Non-pigmented ciliary epithelial cell (primary cell): ENCODE results near the gene CCR5.
"Not testable (repeated sequence)": the region's sequence is repeated elsewhere in the genome, so short reads cannot be mapped to it uniquely, and the experiment has no call there.

ENCODE experiments used
- DNase-seq: peaks from one replicate; pipeline ENCODE4 v3.0.0-alpha.2; 2010; ENCODE audit warnings: low read depth

The CCR5 gene

GRCh38 chr3:46370839-46371518 lies at the start of gene CCR5:
CCR5 (plus strand) TSS chr3:46370946; CDS start chr3:46372903, 1,957 bp downstream.
- DNase-seq, result no peak

- no peak for DNase-seq
Measured at GRCh38 chr3:46321461-46322104, 49.2 kb upstream of the CCR5 start.

GRCh38 chr3:46324036-46324435 lies 46.7 kb upstream of the CCR5 start:
- no peak for DNase-seq

- DNase-seq, result no peak
Measured at GRCh38 chr3:46325645-46326300, 45.0 kb upstream of the CCR5 start.

GRCh38 chr3:46330676-46331075 lies 40.1 kb upstream of the CCR5 start:
- not testable (repeated sequence) for DNase-seq

GRCh38 chr3:46334741-46335478 lies 35.8 kb upstream of the CCR5 start:
- peak; percentile 35 for DNase-seq

GRCh38 chr3:46335541-46335940 lies 35.2 kb upstream of the CCR5 start:
- DNase-seq, result no peak

- no peak for DNase-seq
Measured at GRCh38 chr3:46337911-46338310, 32.8 kb upstream of the CCR5 start.

DNA sequence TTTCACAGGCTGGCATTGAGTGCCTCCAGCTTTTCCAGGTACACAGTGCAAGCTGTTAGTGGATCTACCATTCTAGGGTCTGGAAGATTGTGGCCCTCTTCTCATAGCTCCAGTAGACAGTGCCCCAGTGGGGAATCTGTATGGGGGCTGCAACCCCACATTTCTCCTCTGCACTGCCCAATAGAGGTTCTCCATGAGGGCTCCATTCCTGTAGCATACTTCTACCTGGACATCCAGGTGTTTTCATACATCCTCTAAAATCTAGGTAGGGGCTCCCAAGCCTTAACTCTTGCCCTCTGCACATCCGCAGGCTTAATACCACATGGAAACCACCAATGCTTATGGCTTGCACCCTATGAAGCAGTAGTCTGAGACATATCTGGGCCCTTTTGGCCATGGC lies 31.9 kb upstream of the CCR5 start:
- no peak for DNase-seq

DNA sequence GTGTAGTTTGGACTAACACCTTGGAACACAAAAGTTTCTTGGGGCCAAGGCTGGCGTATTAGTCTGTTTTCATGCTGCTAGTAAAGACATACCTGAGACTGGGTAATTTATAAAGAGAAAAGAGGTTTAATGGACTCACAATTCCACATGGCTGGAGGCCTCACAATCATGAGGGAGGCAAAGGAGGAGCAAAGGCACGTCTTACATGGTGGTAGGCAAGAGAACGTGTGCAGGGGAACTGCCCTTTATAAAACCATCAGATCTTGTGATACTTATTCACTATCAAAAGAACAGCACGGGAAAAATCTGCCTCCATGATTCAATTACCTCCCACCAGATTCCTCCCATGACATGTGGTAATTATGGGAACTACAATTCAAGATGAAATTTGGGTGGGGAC lies 26.3 kb upstream of the CCR5 start:
- DNase-seq, result no peak

GRCh38 chr3:46348823-46349482 lies 21.8 kb upstream of the CCR5 start:
- DNase-seq, result no peak

- DNase-seq, result no peak
Measured at GRCh38 chr3:46349484-46350261, 21.1 kb upstream of the CCR5 start.

DNA sequence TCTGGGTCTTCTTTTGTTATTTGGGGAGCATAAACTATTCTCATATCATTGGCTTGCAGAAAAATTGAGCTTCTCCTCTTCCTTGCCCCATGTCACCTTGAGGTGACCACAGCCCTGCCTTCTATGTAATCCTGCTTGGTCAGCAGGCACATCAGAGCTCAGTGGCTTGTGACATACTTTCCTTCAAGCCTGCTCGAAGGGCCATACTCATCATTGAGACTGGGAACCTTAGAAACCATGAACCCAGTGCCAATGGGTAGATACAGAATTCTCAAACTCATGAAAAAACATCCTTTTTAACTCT lies 20.5 kb upstream of the CCR5 start:
- no peak for DNase-seq

GRCh38 chr3:46351646-46352045 lies 19.1 kb upstream of the CCR5 start:
- DNase-seq, result no peak

DNA sequence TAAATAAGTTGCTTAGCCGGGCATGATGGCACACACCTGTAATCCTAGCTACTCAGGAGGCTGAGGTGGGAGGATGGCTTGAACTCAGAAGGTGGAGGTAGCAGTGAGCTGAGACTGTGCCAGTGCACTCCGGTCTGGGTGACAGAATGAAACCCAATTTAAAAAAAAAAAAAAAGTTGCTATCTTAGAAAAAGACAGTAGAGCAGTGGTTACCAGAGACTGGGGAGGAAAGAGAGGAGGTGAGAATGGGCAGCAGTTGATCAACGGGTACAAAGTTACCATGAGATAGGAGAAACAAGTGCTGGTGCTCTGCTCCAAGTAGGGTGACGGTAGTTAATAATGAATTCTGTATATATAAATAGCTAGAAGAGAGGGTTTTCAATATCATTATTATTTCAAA lies 17.7 kb upstream of the CCR5 start:
- no peak for DNase-seq

DNA sequence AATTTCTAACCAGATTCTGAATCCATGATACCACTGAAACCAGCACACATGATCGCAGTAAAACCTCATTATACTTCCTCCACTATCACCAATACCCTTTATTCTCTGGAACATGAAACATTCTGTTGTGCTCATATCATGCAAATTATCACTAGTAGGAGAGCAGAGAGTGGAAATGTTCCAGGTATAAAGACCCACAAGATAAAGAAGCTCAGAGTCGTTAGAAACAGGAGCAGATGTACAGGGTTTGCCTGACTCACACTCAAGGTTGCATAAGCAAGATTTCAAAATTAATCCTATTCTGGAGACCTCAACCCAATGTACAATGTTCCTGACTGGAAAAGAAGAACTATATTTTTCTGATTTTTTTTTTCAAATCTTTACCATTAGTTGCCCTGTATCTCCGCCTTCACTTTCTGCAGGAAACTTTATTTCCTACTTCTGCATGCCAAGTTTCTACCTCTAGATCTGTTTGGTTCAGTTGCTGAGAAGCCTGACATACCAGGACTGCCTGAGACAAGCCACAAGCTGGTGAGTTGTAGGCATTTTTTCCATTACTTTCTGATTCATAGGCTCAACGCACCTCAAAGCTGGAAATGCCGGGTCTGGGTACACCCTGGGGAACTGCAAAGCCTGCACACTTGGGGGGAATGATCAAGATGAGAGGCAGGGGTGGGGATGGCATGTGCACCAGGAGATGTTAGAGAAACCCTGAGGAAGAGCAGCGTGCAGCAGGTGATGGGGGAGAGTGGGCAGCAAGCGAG lies 16.9 kb upstream of the CCR5 start, which contains the start of gene CCR2:
Gene CCR2 (plus strand): TSS at position 465 of the 764 bp plus-strand sequence. CDS start 3,417 bp downstream, outside the sequence.
- no peak for DNase-seq

DNA sequence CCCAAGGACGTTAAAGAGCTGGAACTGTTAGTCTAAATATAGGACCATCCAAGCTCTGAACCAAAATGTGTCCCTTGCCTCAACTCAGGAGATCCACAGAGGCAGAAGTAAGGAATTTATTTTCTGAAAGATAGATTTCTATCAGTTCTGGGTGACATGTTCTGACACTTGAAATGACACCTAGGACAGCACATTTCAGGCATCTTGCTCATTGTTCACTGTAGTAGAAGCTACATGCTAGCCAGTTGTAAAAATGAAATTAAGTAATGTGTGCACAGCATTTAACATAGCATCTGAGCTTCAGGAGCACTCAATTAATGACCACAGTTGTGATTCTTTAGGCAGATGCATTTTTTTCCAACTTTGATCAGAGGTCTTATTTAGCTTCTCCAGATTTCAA lies 16.3 kb upstream of the CCR5 start:
- no peak for DNase-seq

- DNase-seq, result no peak
Measured at GRCh38 chr3:46354984-46355383, 15.8 kb upstream of the CCR5 start.

- DNase-seq, result no peak
Measured at GRCh38 chr3:46356276-46356675, 14.5 kb upstream of the CCR5 start.

DNA sequence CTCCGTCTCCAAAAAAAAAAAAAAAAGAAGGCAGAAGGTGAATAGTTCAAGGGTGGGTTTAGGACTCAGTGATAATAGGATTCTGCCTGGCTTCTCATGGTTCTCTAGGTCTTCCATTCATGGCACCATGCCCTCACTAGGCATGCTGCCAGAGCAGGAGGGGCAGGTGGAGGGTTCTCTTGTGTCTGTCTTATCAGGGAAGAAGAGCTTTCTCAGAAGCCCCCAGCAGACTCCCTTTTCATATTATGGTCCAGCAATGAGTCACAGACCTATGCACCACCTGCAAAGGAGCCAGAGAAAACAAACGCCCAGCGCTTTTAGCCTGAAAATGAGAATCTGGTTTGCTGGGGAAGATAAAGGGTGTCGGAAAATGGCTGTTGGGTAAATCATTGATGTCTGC lies 13.8 kb upstream of the CCR5 start:
- no peak for DNase-seq

- DNase-seq, result no peak
Measured at GRCh38 chr3:46358466-46358865, 12.3 kb upstream of the CCR5 start.
